Embryonic facial prominence (tissue), 1 donor: ENCODE results near the gene DEFB114.

ENCODE experiments used
- DNase-seq: peaks from one replicate; pipeline ENCODE4 v3.0.0-alpha.2; 2016; ENCODE audit errors: extremely low spot score

DEFB114 gene

GRCh38 chr6:49935387-49935786 lies 28.6 kb downstream of the DEFB114 start:
- DNase-seq: no peak

GRCh38 chr6:49934770-49935169 lies 29.2 kb downstream of the DEFB114 start:
- DNase-seq: no peak

GRCh38 chr6:49933526-49933925 lies 30.4 kb downstream of the DEFB114 start:
- no peak for DNase-seq

GRCh38 chr6:49929340-49929739 lies 34.6 kb downstream of the DEFB114 start:
- DNase-seq: no peak

- no peak for DNase-seq
Measured at GRCh38 chr6:49923826-49924225, 40.1 kb downstream of the DEFB114 start.

- DNase-seq: no peak
Measured at GRCh38 chr6:49919935-49920644, 43.9 kb downstream of the DEFB114 start.

GRCh38 chr6:49919261-49919660 lies 44.7 kb downstream of the DEFB114 start:
- no peak for DNase-seq

- no peak for DNase-seq
Measured at GRCh38 chr6:49918787-49919186, 45.2 kb downstream of the DEFB114 start.

- no peak for DNase-seq
Measured at GRCh38 chr6:49915035-49915434, 48.9 kb downstream of the DEFB114 start.

- DNase-seq: no peak
Measured at GRCh38 chr6:49913636-49914375, 50.2 kb downstream of the DEFB114 start.

- no peak for DNase-seq
Measured at GRCh38 chr6:49912196-49912595, 51.8 kb downstream of the DEFB114 start.

- DNase-seq: no peak
Measured at GRCh38 chr6:49911252-49911651, 52.7 kb downstream of the DEFB114 start.
